Loucy (cell line): ENCODE results near the gene LPP.

Source experiments
- H2AFZ ChIP-seq: fragments of 200-600 bp; sonication (generic); 2 replicates; pipeline ENCODE4 v1.6.0; 2016; ENCODE audit warnings: antibody characterized with exemption, mild to moderate bottlenecking, low read length, moderate library complexity
- H3F3A ChIP-seq: fragments of 200-600 bp; 2 replicates; pipeline ENCODE4 v1.6.0; 2016; ENCODE audit warnings: antibody characterized with exemption, low read depth, mild to moderate bottlenecking
- H3K27me3 ChIP-seq: fragments of 200-600 bp; sonication (generic); 2 replicates; pipeline ENCODE4 v1.6.1; 2014; ENCODE audit warnings: low read length, mild to moderate bottlenecking; ENCODE audit not compliant: insufficient read depth, poor library complexity, severe bottlenecking
- H3K36me3 ChIP-seq: fragments of 200-600 bp; sonication (generic); 2 replicates; pipeline ENCODE4 v1.6.1; 2016; ENCODE audit warnings: low read length; ENCODE audit not compliant: insufficient read depth
- H3K4me1 ChIP-seq: fragments of 200-600 bp; sonication (generic); 2 replicates; pipeline ENCODE4 v1.5.1; 2014; ENCODE audit warnings: low read length, mild to moderate bottlenecking; ENCODE audit not compliant: insufficient read depth, poor library complexity, severe bottlenecking
- H3K4me2 ChIP-seq: fragments of 200-600 bp; sonication (generic); 2 replicates; pipeline ENCODE4 v1.6.0; 2014; ENCODE audit warnings: antibody characterized with exemption, low read length, low read depth, mild to moderate bottlenecking; ENCODE audit not compliant: poor library complexity, severe bottlenecking
- H3K4me3 ChIP-seq: fragments of 200-600 bp; sonication (generic); 2 replicates; pipeline ENCODE4 v1.5.1; 2014; ENCODE audit warnings: low read length, mild to moderate bottlenecking, mixed read lengths; ENCODE audit not compliant: poor library complexity, severe bottlenecking
- H3K79me2 ChIP-seq: fragments of 200-600 bp; sonication (generic); 2 replicates; pipeline ENCODE4 v1.6.1; 2014; ENCODE audit warnings: low read length; ENCODE audit not compliant: insufficient read depth
- H3K9ac ChIP-seq: fragments of 200-600 bp; sonication (generic); 2 replicates; pipeline ENCODE4 v1.6.0; 2014; ENCODE audit warnings: mild to moderate bottlenecking, low read depth, low read length, moderate library complexity; ENCODE audit not compliant: poor library complexity, severe bottlenecking
- H3K9me2 ChIP-seq: fragments of 200-600 bp; sonication (generic); replicated peaks from 2 replicates; pipeline ENCODE4 v1.6.1; 2016; ENCODE audit warnings: low read depth, low read length, mixed read lengths
- H3K9me3 ChIP-seq: fragments of 200-600 bp; sonication (generic); 2 replicates; pipeline ENCODE4 v1.6.1; 2014; ENCODE audit warnings: mild to moderate bottlenecking, antibody characterized with exemption, low read length, low read depth; ENCODE audit not compliant: insufficient read depth
- H4K20me1 ChIP-seq: fragments of 200-600 bp; sonication (generic); 2 replicates; pipeline ENCODE4 v1.6.0; 2014; ENCODE audit warnings: antibody characterized with exemption, low read length, mild to moderate bottlenecking; ENCODE audit not compliant: insufficient read depth, poor library complexity, severe bottlenecking
- CTCF ChIP-seq: fragments of 200-600 bp; sonication (generic); conservative IDR thresholded peaks from 2 replicates; pipeline ENCODE4 v1.5.1; 2014; ENCODE audit warnings: mild to moderate bottlenecking, antibody characterized with exemption, low read length
- EZH2phosphoT487 ChIP-seq: fragments of 200-600 bp; IDR thresholded peaks from 2 replicates; pipeline ENCODE4 v1.6.1; 2018; ENCODE audit warnings: antibody characterized with exemption, mild to moderate bottlenecking, moderate library complexity, borderline replicate concordance

LPP gene

DNA sequence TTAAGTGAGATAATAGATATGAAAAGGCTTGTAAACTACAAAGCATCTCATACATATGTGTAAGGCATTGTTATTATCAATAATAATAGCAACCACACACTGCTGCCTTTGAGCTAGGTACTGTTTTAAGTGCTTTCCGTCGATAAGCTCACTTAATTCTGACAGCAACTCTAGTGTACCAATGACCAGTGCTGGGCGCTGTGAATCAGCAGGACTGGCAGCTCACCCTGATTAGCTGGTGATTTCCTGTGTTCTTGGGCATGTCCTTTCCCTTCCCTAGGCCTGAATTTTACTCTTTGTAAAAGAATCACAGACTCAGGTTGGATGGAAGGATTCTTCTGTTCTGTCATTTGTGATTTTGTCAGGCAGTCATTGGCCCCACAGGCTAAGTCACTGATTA lies 215.6 kb downstream of the LPP start:
- Histone ChIP-seq H3K4me3 (no peak overlapping the region), H4K20me1 (no peaks in the 10 kb centered on the region), H3K4me2 (no peak overlapping the region), H3F3A (no peaks in the 10 kb centered on the region), H3K9me3 (no peaks in the 10 kb centered on the region), H3K4me1 (peaks cover 10% of the 10 kb centered on the region), H3K27me3 (no peaks in the 10 kb centered on the region), H3K79me2 (peaks cover 9% of the 10 kb centered on the region; the same call in 1 of the 2 replicates), H3K9ac (no peak overlapping the region), H3K36me3 (no peaks in the 10 kb centered on the region), H2AFZ (no peak overlapping the region), H3K9me2 (no peaks in the 10 kb centered on the region)
- TF ChIP-seq EZH2phosphoT487 (no peak), CTCF (no peak)

DNA sequence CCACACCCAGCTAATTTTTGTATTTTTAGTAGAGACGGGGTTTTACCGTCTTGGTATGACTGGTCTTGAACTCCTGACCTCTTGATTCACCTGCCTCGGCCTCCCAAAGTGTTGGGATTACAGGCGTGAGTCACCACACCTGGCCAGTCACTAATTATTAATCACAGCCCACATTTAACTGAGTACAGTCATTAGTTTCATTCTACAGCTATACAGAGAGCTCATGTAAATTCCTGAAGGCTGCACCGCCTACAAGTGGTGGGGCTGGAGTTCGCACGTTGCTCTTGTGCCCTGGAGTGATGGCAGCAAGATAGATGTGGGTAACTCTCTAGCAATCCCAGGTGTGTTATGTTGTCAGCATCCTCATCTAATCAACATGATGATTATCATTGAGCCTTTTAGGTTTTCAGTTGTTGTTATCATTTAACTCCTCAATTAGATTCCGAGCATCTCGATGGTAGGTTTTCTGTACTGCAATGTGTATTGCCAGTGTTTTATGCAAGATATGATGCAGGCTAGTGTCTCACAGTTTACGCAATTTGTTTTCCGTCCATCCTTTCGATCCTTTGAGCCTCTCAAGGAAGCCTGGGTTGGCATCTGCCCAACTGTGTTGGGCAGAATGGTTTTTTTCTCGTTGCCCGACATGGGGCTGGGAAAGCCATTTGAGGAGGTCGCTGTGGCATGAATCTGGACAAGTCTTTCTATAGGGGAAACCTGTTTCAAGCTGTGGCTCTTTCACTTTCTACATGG lies 216.3 kb downstream of the LPP start:
- H3F3A ChIP-seq: no peaks in the 10 kb centered on the region
- H3K79me2 ChIP-seq: peaks cover 9% of the 10 kb centered on the region; the same call in 1 of the 2 replicates
- no peak overlapping the region for H3K4me2 ChIP-seq
- no peaks in the 10 kb centered on the region for H3K27me3 ChIP-seq
- no peak overlapping the region for H3K9ac ChIP-seq
- H3K36me3 ChIP-seq: no peaks in the 10 kb centered on the region
- H3K4me1 ChIP-seq: peaks cover 10% of the 10 kb centered on the region
- no peaks in the 10 kb centered on the region for H3K9me3 ChIP-seq
- H2AFZ ChIP-seq: no peak overlapping the region
- H3K9me2 ChIP-seq: no peaks in the 10 kb centered on the region
- TF ChIP-seq EZH2phosphoT487: no peak
- TF ChIP-seq CTCF: peak; percentile 51
- H3K4me3 ChIP-seq: no peak overlapping the region
- H4K20me1 ChIP-seq: no peaks in the 10 kb centered on the region

DNA sequence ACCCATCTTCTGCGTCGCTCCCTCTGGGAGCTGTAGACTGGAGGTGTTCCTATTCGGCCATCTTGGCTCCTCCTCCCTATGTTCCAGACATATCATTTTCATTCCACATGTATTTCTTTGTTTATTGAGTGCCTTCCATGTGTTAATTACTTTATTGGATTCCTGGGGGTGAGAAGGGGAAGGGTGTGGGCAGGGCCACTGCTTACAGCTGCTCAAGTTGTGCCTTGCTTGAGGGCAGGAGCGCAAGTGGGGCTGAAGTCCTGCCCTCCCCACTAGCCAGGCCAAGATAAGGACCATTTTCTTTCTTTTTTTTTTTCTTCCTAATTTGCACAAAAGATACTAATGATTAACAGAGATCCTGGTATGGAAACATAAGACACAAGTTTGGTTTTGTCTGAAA lies 224.8 kb downstream of the LPP start:
- no peaks in the 10 kb centered on the region for H3K4me1 ChIP-seq
- no peaks in the 10 kb centered on the region for H3K9me2 ChIP-seq
- 0 out of 2 replicates have a peak, but pooled peaks cover 3% of the 10 kb centered on the region for H3K79me2 ChIP-seq
- H4K20me1 ChIP-seq: no peaks in the 10 kb centered on the region
- no peak overlapping the region for H3K4me2 ChIP-seq
- TF ChIP-seq CTCF: no peak
- TF ChIP-seq EZH2phosphoT487: no peak
- H2AFZ ChIP-seq: no peak overlapping the region
- H3K27me3 ChIP-seq: no peaks in the 10 kb centered on the region
- no peak overlapping the region for H3K4me3 ChIP-seq
- H3F3A ChIP-seq: no peaks in the 10 kb centered on the region
- H3K9me3 ChIP-seq: no peaks in the 10 kb centered on the region
- H3K9ac ChIP-seq: no peak overlapping the region
- no peaks in the 10 kb centered on the region for H3K36me3 ChIP-seq
